NCI-H128 (cell line): ENCODE results near the gene NTNG2.

Source experiments
- DNase-seq: peaks from one replicate; lab custom pipeline; 2025; ENCODE audit not compliant: unreplicated experiment; lab: John Stamatoyannopoulos, UW

Gene NTNG2

DNA sequence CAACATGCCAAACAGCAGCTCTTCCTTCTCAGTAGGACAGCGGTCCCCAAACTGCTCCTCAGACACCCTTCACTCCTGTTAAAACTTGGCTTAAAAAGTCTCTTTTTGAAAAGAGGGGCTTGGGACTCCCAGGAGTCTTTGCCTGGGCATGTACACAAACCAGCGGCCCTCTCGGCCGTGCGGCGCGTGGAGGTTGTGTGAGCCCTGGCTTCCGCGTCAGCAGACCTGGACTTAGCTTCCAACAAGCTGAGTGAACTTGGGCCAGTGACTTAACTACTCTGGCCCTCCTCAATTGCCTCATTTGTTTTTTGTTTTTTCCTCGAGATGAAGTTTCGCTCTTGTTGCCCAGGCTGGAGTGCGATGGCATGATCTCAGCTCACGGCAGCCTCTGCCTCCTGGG, 15.3 kb upstream of the NTNG2 start:
- DNase-seq: no peak

DNA sequence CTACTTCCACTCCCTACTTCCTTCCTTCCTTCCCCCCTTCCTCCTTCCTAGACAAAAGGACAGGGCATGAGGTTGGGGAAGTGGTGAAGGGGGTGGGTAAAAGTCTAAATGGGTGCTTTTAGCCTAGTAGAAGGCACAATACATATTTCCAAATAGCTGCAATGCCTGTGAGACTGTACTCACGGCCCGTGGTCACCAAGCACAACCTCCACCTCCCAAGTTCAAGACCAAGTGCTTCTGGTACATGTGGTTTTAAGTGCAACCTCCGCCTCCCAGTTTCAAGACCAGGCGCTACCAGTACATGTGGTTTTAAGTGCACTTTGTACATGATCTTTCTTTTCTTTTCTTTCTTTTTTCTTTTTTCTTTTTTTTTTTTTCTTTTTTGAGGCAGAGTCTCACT, 14.5 kb upstream of the NTNG2 start:
- DNase-seq: no peak

DNA sequence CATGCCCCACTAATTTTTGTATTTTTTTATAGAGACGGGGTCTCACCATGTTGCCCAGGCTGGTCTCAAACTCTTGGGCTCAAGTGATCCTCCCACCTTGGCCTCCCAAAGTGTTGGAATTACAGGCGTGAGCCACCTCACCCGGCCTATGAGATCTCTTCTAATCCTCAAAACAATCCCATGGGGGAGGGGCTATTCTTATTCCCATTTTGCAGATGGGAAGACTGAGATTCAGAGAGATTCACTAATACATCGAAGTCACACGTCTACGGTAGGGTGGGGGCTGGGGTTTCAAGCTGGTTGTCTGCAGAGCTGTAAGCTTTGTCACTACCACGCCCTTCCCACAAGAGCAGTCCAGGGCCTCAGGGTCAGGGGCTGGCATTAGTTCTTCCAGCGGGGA, 14.0 kb upstream of the NTNG2 start:
- DNase-seq: no peak

DNA sequence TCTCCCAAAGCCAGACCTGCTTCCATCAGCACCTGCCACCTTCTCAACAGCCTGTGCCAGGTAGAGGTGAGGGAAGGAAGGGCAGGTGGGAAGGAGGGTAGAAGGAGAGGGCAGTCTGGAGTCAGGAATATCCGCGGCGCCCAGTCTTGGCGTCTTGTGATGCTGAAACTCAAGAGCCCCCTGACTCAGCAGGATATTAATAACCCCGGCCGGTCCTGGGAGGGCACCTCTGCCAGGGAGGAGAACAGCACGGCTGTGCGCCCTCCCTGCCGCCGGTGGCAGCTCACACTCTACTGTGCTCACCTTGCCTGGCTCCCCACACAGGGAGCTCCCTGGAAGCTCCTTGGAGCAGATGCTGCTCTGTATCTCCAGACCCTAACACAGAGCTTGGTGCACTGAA, 11.6 kb upstream of the NTNG2 start:
- DNase-seq: no peak

DNA sequence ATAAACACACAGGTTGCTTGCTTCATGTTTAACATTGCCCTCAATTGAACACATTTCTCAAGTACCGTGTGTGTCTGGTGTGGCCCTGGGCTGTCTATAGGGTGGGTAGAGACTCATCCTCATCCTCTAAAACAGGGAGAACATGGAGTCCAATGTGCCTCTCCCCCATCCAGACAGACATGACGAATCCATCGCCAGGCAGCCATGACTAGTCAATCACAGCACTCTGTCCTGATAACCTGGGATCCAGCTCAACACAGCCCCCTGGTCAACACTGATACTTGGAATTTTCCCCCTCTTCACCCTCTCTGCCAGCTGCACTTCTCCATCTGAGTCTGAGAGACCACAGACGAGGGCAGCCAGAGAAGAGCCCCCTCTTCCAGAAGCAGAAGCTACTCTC, 10.7 kb upstream of the NTNG2 start:
- no peak for DNase-seq

DNA sequence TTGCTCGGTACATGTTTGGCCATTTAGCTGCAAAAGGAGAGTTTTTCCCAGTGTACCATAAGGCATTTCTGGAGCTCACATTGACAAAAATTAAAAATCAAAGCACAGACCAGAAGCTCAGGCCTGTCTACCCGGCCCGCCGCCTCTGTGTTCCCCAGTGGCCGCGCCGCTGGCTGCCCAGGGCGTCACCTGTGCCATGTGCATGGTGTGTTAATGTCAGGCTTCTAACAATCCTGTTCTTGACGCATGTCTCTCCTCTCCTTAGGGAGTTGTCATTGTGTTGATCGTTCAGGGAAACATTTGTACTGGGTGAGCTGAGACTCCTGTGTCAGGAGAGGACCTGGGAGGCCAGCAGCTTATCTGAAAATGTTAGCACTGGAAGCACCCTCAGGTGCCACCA, 9.6 kb upstream of the NTNG2 start:
- no peak for DNase-seq

DNA sequence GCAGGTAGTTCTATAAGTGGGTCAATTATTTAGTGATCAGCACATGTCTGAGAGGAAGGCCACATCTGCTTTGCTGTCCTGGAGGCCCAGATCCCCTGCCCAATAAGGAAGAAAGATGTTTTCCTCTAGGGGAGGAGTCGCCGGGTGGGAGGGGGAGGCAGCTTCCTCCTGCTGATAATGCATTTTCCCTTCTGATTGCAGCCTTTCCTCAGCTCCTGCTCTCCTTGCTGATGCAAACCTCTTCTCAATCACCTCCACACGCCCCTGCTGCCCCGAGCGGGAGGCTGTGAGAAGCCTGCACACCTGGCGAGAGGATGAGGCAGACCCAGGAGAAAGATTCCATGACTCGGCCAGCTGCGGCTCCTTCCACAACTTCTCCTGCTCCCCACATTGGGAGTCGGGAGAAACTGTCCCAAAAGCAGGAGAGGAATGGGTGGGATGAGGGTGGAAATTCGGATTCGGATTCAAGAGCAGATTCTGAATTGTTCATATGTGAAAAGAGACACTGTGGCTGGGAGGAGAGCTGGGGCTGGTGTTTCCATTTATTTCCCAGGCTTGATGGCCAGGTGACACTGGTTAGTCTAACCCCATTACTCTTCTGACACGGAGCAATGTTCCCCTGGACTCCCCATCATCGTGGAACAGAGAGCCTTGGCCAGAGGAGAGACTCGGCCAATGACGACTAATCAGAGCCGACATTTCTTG, 6.8 kb upstream of the NTNG2 start:
- DNase-seq: no peak

DNA sequence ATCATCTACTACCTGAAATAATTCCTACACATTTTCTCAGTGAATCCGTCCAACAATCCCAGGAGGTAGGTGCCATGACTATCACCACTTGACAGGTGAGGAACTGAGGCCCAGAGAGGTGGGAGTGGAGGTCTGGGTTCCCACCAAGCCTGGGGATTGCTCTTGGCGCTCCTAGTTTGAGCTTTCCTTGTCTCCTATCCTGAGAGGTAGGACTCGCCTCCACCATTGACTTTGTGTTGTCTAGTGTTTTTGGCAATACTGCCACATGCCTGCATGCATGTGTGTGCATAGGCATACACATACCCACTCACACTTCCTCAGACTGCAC, 6.3 kb upstream of the NTNG2 start:
- no peak for DNase-seq

DNA sequence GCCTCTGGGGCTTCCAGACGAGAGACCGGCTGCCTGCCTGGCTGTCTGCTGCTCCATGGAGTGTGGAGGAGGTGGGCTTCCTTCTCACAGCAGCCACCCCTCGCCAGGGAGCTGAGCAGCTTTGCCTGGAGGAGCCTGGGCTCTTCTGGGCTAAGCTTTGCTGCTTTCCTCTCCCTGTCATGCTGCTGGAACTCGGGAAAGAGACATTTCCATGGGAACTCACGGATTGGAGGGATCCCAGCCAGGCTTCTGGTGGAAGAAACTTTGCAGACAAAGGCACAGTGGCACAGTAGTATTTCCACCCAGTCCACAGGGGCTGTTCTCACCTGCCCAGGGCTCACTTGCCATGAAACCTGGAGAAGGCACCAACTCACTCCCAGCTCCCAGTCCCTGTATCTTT, 5.6 kb upstream of the NTNG2 start:
- no peak for DNase-seq

DNA sequence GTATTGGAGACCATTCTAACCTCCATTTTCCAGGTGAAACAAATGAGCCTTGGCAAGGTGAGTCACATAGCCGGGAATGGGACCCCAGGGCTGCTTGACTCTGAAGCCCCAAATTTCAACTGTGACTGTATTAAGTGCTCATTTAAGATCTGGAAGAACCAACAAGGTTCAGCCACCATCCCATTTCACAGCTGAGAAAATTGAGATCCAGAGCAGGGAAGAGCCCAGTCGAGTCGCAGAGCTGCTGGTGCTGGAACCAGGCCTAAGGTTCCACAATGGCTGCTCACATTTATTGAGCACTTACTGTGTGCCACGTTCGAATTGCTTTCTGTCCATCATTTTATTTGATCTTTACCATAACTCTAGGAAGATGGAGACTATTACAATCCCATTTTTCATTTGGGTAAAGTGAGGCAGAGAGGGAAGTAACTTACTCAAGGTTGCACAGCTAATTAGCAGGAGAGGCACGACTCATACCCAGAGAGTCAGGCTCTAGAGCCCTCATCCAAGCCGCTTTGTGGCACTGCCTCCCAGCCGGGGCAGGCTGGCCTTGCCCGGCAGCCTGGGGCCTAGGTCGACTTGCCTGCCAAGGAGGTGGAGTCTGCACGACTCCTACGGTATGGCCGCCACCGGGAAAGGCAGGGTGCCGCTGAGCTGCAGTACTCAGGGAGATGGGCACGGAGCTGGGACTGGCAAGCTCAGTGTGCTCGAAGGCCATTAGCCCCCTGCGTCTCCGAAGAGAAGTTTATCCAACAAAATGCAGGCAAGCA, 4.3 kb upstream of the NTNG2 start:
- DNase-seq: no peak

DNA sequence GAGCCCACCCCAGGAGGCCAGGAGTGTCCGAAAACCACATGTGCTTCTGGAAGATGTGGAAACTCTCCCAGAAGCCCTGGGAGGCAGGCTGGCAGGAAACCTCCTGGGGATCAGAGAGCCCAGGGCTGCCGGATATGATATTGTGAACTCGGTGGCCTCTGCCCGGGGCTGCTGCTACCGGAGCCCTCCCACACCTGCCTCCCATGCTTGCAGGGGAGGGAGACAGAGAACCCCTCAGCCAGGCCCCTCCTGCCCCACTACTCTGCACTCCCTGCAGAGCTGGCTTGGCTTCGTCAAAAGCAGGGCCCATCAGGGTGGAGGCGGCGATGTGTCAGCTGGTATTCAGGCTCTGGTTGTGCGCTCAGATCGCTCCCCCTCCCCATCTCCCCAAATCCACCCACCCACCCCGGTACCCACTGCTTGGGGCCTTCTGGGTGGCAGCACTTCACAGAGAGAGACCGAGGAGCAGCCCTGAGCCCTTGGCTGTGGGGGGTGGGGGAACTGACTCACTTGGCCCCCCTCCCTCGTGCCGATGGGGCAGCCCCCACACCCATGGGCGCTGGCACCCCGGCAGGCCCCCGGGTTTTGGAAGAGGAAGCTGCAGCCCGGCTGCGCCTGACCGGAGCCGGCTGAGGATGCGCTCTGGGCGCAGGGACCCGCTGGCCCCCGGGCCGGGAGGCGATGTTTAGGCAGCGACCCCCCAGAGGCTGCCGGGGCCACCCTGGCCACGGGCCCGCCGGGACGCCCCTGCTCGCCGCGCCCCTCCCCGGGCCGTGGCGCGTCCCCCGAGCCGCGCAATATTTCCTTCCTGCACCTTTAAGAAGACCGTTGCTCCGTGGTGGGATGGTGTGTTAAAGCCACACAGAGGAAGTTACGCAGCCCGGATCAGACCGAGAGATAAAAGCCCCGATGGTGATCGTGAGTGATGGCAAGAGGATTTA, 786 bp upstream of the NTNG2 start:
- DNase-seq: no peak

DNA sequence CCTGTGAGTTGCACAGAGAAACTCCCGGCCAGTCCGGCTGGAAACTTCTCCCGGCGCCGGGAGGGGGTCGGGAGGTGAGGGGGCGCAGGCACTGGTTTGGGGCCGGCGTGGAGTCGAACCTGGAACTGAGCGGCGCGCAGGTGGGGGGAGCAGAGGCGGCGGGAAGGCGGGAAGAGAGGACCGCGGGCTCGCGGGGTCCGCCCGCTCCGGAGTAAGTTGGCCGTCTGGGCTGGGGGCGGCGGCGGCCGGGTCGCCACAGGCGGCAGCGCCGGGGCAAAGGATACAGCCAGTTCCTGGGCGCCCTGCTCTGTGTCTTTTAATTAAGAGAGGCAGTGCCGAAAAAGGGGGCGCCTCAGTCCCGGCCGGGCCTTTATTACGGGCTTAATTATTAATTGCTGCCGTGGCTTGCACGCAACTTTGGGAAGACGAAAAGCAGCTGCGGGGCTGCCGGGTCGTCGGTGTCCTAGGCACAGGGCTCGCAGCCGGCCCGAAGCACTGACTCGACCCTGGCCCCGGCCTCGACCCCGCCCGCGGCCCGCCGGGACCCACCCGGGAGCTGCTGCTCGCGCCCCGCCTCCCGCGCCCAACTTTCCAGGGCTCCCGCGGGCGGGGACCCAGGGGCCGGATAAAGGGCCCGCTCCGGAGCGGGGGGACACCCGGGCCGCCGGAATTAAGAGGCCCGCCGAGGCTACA, 1.1 kb downstream of the NTNG2 start:
- DNase-seq: no peak

DNA sequence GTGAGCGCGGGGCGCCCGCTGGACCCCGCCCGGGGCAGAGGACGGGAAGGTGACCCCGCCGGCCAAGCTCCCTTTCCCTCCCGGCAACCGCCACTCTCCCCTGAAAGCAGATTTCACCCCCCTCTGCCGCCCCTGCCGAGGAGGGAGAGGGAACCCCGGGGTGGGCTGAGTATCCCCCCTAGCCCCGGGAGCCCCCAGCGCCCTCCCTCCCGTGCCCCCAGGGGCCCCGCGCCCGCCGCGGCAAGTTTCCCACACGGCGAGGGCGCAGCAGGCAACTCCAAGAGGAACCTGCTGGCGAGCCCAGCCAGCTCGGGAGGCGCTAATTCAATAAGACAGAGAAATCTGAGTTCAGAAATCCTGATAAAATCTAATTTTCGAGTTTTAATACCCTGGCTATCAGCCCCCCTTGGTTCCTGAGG, 1.6 kb downstream of the NTNG2 start:
- no peak for DNase-seq

DNA sequence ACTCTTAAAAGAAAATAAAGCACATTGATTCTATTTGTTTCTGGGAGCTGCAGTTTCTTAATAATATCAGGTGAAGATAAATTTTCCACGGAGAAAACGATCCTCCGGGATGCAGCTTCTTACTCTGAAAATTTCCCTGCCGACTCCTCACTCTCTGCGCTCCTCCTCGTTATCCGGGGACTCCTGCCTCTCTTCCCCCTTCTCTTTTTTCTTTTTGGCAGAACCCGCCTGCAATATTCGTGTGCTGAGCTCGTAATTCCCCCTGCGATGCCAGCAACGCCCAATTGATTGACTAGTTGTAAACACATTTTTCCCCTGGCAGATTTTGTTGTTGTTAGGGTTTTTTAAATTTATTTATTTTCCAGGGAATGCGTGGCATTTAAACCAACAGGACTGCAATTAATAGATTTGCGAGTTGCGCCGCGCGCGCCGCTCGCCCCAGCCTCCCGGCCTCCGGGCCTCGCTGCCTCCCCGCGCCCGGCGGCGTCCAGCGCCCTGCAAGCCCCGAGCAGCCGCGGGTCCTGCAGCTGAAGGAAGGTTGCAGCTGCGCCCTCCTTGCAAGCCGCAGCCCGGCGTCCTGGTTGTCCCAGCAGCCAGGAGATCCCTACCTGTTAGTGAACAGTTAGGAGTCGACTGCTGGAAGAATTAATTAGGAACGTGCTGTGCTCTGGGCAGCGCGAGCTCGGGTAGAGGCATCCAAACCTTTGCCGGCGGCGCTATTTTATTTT, 2.2 kb downstream of the NTNG2 start:
- DNase-seq: no peak

DNA sequence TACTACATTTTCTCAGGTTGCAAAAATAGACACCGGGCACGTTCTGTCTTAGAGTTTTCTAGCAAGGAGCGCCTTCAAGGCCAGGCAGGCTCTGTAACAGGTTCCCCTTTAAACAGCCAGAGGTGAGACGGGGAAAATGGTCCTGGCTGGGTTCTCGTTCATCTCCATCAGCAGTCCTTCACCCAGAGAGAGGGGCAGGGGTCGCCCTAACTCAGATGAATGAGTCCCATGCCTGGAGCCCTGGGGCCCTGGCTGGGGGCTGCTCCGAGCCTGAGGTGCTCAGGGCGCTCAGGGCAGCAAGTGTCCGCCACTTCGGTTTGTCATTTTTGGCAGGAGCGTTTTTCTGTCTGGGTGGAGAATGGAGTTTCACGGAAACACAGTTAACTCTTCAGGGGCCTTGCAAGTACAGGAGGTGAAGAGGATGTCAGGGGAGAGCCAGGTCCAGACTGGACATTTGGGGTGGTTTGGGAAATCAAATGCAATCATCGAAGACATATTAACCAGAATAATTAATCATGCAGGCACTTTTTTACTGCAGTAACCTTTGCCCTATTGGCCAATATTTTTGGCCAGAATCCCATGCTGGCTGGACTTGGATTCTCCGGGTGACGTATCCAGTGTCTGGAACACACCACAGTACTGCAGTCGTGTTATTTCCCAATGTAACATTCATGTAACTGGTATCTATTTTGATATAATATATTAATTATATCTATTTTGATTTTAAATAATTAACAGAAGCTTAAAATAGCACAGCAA, 2.9 kb downstream of the NTNG2 start:
- DNase-seq: no peak

DNA sequence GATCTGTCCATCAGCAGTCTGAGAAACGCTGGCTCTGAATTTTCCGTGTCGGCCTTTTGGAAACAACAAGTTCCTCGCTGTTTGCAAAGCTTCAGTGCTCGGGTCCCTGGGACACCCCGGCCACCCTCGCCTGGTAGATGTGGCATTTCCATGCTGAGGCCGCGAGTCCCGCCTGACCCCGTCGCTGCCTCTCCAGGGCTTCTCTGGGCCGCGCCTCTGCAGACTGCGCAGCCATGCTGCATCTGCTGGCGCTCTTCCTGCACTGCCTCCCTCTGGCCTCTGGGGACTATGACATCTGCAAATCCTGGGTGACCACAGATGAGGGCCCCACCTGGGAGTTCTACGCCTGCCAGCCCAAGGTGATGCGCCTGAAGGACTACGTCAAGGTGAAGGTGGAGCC, 4.7 kb downstream of the NTNG2 start:
- DNase-seq: no peak

DNA sequence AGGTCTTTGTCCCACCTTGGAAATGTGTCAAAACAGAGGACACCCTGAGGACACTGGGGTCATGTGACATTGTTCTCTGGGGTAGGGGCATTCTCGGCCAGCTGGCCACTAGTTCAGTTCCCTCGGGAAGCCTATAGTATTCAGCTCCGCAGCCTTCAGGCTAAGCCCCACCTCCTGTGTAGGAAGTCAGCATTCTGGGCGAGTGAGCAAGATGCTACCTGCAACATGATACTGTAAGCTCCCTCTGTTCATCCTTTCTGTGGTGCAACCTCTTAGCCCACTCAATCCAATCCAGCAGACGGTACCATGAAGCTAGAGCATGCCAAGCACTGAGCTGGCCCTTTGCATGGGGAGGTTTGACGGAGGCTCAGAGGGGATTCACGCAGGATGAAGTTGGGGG, 5.3 kb downstream of the NTNG2 start:
- DNase-seq: no peak

DNA sequence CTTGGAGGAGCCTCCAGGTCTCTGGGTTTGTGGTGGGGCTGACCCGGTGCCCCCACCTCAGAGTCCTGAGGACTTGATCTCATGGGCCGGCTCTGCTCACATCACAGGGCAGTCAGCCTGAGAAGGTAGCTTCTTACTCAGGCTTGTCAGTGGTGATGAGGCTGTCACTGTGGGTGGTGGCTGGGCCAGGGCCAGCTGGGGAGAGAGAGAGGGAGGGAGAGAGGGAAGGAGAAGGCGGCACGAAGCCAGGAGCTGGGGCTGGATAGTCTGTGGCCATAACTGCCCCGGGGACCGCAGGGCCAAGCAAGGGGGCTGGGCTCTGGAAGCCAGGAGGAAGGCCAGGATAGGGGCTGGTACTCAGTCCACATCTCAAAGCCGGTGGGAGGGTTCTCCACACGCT, 6.5 kb downstream of the NTNG2 start:
- DNase-seq: no peak

DNA sequence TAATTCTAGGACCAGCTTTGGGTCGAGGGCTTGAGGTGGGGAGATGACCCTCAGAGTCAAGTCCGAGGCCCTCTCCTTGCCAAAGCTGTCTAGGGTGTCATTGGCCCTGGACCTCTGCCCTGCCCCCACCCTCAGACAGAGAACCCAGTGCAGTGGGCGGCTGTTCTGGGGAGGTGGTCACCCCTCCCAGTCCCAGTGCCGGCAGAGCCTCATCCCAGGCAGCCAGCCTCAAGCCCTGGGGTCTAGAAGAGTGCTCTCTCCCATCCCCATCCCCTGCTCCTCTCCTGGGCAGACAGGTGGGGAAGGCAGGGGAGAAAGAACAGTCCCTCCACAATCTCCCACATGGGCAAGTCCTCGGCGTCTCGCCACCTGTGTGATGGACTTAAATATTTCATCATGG, 7.0 kb downstream of the NTNG2 start:
- no peak for DNase-seq
